Endothelial cell of hepatic sinusoid (primary cell): Measurements from ENCODE around the gene SPRR2G.
"Not testable (repeated sequence)": the region's sequence is repeated elsewhere in the genome, so short reads cannot be mapped to it uniquely, and the experiment has no call there.

Experiments used
- in situ Hi-C: cut with HindIII; loops from 2 replicates; pipeline ENCODE4 v1.10.0; 2017; ENCODE audit warnings: low sequenced_read_pairs

The SPRR2G gene

DNA sequence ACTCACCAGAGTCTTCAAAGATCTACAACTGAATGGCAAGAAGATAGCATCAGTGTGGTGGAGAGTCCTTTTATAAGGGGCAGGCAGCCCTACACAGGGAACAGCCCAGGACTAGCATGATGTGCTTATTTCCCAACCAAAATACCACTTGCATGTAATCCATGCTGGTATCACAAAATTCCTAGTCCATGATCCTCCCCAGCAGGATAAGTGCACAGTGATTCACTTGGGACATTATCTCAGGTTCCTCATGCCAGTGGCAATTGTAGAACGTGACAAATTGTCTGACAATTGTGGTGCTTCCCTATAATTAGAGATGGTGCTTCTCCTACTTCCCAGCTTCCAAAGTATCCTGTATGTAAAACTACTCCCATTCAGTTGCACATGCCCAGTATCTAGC is at the start of gene SPRR2G:
Gene SPRR2G, minus strand, starts transcription at position 45 of the 400 bp plus-strand sequence. CDS start 780 bp downstream, outside the sequence.
- in situ Hi-C loops, result no loop called here

DNA sequence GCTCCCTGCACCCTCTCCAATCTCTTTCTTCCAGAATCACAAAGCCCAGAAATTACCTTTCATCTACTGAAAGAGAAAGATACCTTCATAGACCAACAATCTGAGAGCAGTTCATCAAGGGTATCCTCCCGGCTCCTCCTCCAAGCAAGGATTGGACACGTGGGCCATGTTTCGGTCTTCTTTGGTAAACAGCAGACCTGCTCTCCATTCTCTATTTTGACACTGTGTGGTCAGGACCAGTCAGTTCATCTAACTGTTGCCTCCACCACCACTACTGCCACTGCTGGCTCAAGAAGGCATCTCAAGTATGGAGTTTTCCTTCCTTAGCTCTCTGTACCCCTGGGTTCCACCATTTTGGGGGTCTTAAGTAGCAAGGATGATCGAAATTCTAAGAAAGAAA is 44.5 kb upstream of the SPRR2G start:
- in situ Hi-C loops, result no loop called here

DNA sequence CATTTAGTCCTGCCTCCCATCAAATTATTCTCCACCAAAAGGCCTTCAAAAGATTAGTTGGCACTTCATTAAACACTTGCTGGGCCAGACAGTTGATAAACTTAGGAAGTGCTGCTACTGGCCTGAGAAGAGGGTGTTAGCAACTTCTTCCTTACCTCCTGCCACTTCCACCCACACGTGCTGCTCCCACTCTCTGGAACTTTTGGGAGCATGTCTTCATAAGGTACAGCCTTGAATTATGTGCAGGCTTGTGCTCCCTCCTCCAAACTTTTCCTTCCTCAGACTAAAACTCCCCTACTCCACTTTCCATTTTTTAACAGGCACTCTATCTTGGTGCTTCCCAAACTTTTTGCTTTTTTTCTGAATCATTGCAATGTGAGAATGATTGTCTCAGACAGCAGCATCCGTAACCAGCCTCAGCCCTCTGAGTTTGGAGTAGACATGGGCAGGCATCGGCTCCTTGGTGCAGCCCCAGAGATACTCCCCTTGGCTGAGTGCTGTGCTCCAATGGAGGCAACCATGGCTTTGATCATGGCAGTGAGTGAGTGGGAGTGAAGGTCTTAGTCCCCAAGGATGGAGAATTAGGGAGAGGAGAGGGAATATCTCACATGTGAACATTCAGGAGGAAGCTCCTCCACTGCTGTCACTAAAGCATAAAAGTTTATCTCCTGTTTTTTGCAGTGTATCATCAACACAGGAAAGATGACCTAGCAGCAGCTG is 43.8 kb upstream of the SPRR2G start:
- in situ Hi-C loops, result no loop called here

GRCh38 chr1:153192697-153193096 is 42.0 kb upstream of the SPRR2G start:
- in situ Hi-C loops, result no loop called here

GRCh38 chr1:153190373-153190772 is 39.7 kb upstream of the SPRR2G start:
- in situ Hi-C loops, result no loop called here

DNA sequence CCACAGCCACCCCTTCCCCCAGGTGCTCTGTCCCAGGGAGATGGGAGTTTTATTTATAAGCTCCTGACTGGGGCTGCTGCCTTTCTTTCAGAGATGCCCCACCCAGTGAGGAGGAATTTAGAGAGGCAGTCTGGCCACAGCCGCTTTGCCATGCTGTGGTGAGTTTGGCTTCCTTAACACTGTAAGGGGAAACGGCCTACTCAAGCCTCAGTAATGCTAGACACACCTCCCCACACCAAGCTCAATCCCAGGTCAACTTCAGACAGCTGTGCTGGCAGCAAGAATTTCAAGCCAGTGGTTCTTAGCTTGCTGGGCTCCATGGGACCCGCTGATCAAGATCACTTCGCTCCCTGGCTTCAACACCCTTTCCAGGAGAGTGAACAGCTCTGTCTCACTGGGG is 37.6 kb upstream of the SPRR2G start:
- in situ Hi-C loops, result not testable (repeated sequence)

GRCh38 chr1:153180556-153180955 is 29.9 kb upstream of the SPRR2G start:
- in situ Hi-C loops, result no loop called here

DNA sequence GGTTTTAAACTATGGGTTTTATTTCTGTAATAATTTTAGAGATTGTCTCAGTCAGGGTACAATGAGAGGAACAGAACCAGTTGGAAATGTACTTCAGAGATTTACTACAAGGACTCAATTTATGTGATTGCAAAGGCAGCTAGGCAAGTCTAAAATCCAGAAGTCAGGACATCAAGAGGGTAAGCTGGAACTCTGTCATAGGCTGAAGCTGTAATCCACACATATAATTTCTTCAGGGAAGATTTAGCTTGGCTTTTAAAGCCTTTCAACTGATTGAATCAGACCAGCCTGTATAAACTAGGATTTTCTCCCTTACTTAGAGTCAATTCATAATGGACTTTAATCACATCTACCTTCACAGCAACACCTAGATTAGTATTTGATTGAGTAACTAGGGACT is 28.2 kb upstream of the SPRR2G start:
- in situ Hi-C loops, result no loop called here

- in situ Hi-C loops, result loop anchor here (5.0 kb wide), 1 partner anchor 38 kb away; no protein-coding TSS in a partner anchor
These were observed 23.9 kb upstream of the SPRR2G start for GRCh38 chr1:153174624-153175023.

- in situ Hi-C loops, result no loop called here
These were observed 18.0 kb upstream of the SPRR2G start for GRCh38 chr1:153168686-153169085.

- in situ Hi-C loops, result no loop called here
These were observed 4.9 kb upstream of the SPRR2G start for GRCh38 chr1:153155541-153155940.

- in situ Hi-C loops, result no loop called here
These were observed 1.8 kb upstream of the SPRR2G start for GRCh38 chr1:153152481-153152880.

DNA sequence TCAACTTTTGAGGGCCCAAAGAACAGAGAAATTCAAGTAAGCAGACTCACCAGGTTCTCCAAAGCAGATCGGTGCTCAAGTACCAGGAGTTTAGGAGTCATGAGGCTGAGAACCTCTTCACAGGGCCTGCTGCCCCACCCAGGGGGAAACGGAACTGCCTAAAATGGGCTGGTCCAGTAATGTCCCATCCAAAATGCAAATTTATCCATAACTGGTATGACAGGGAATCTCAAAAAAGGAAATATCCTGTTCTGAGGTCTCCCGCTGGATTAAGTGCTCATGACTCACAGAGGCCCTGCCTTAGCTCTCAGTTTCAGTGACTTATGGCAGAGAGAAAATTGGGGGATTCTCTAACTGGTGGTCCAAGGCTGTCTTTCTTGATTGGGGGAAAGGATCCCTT is 9.3 kb downstream of the SPRR2G start:
- in situ Hi-C loops, result no loop called here

DNA sequence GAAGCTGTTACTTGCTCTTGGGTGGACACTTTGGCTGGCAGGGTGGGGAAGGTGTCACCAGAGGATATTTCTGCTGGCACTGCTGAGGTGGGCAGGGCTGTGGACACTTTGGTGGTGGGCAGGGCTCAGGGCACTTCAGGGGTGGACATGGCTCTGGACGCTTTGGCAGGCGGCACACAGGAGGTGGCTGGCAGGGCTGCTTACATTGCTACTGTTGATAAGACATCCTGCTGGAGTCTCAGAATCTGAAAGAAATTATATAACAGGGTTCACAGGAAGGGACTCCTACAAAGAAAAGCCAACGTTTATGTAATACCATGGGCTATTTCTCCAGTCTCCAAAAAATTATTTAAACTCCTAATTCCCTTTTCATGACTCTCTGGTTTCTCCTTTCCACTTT is 10.2 kb downstream of the SPRR2G start:
- in situ Hi-C loops, result no loop called here

GRCh38 chr1:153133743-153134142 is 16.9 kb downstream of the SPRR2G start:
- in situ Hi-C loops, result no loop called here

- in situ Hi-C loops, result no loop called here
These were observed 17.4 kb downstream of the SPRR2G start for GRCh38 chr1:153133267-153133666.

DNA sequence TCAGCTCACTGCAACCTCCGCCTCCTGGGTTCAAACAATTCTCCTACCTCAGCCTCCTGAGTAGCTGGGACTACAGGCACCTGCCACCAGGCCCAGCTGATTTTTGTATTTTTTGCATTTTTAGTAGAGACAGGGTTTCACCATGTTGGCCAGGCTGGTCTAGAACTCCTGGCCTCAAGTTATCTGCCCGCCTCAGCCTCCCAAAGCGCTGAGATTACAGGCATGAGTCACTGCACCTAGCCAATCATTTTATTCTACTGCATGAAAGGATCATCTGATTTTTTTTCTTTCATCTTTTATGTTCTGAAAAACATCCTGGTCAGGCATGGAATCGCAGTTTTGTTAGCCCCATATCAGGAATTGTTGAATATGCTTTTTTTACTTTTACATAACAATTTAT is 22.0 kb downstream of the SPRR2G start:
- in situ Hi-C loops, result not testable (repeated sequence)

DNA sequence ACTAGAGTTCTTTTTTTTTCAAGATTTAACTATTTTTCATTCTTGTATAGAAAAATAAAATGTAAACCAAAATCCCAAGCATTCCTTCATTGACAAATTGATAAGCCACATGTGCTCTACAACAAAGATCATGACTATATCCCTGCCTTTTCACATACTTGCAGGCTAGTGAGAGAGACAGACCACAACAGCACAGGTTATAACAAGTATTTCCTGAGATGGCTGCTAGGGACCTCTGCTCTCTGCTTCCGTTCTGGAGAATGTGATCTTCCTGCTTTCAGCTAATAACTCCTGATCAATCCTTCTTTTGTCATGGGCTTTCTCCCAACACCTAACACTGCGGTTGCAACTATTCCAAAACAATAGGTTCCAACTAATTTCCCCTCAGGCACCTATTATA is 23.4 kb downstream of the SPRR2G start:
- in situ Hi-C loops, result no loop called here

- in situ Hi-C loops, result no loop called here
These were observed 25.2 kb downstream of the SPRR2G start for GRCh38 chr1:153125536-153125935.

DNA sequence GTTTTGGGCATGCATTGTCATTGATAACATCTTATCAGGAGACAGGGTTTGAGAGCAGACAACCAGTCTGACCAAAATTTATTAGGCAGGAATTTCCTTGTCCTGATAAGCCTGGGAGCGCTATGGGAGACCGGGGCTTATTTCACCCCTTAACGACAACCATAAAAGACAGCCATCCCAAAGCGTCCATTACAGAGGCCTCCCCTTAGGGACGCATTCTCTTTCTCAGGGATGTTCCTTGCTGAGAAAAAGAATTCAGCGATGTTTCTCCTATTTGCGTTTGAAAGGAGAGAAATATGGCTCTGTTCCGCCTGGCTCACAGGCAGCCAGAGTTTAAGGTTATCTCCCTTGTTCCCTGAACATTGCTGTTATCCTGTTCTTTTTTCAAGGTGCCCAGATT is 26.9 kb downstream of the SPRR2G start:
- in situ Hi-C loops, result not testable (repeated sequence)

GRCh38 chr1:153122831-153123421 is 27.8 kb downstream of the SPRR2G start:
- in situ Hi-C loops, result no loop called here

DNA sequence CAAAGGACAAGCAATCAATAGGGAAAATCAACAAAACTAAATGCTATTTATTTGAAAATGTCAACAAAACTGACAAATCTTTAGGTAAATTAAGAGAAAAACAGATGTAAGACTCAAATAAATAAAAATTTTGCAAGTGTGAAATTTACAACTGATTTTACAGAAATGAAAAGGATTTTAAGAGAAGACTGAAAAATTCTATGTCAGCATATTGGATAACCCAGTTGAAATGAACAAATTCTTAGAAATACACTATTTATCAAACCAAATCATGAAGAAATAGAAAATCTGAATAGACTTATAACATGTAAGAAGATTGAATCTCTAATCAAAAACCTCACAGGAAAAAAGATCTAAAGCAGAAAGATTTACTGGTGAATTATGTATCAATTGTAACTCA is 29.7 kb downstream of the SPRR2G start:
- in situ Hi-C loops, result no loop called here
